Left lobe of liver (tissue), 2 donors: Measurements from ENCODE around the gene MOGAT1. TPM values are rescaled to one million over a fixed set of nuclear protein-coding genes. Genes with fewer than 3 reads are reported as not detected.
"Not testable (repeated sequence)": the region's sequence is repeated elsewhere in the genome, so short reads cannot be mapped to it uniquely, and the experiment has no call there.

Source experiments
- ATAC-seq: fragments of 200-7000 bp; cut with Tn5 transposase; one replicate; pipeline ENCODE4 v1.9.1; 2020; ENCODE audit warnings: mild to moderate bottlenecking, moderate library complexity
- DNase-seq: peaks from one replicate; pipeline ENCODE4 v3.0.0-alpha.2; 2020; ENCODE audit warnings: low spot score
- total RNA-seq: library from RNA; stranded (reverse); gene quantifications from one replicate; pipeline ENCODE4 v1.2.1, GENCODE V29; 2021
- donor health status: DM: no; HTN: no; CAD: no; lungs with moderate emphysema.
- donor health status: DM: no; HTN: yes; CAD: no.

Gene MOGAT1
- total RNA-seq, 1 donor from 2014 or later: 10.2 TPM

DNA sequence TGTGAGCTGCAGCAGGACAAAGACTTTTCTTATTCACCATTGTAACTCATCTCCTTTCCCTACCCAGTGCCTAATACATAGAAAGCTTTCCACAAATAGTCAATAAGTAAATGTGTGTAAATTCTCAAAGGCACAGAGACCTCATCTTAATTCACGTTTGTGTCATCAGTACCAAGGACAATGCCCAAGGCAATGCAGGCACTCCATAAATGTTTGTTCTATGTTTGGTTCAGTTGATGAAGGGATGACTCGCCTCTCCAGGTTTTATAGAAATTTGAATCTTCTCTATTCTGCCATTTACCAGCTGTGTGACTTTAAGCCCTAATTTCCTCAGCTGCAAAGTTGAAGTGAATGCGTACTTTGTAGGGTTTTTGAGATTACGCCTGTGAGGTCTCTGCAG, 2.1 kb upstream of the MOGAT1 start:
- DNase-seq (no peak), ATAC-seq (no peak)

DNA sequence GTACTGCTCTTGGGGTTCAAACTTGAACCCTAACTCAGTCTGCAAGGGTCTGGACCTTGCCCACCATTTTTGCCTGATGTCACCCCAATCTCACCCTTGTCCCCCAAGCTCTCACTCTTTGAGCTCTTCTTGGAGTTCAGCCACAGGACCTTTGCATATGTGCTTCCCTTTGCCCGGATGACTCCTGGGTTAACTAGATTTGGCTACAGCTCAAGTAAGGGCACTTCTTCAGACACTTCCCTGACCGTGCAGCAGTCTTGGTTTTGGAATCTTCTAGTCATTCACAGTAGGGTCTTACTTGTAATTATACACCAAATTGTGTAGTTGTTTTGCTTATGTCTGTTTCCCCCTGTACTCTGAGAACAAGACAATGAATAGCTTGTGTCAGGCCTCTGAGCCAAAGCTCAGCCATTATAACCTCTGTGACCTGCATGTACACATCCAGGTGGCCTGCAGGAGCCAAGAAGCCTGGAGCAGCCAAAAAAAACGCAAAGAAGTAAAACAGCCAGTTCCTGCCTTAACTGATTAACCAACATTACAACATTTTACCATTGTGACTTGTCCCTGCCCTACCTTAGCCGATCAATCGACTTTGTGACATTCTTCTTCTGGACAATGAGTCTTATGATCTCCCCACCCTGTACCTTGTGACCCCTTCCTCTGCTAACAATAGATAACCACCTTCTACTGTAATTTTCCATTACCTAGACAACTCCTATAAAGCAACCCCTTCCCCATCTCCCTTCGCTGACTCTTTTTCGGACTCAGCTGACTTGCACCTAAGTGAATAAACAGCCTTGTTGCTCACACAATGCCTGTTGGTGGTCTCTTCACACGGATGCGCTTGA, 1.0 kb upstream of the MOGAT1 start:
- ATAC-seq: peak; percentile 7
- peak; percentile 73 for DNase-seq

DNA sequence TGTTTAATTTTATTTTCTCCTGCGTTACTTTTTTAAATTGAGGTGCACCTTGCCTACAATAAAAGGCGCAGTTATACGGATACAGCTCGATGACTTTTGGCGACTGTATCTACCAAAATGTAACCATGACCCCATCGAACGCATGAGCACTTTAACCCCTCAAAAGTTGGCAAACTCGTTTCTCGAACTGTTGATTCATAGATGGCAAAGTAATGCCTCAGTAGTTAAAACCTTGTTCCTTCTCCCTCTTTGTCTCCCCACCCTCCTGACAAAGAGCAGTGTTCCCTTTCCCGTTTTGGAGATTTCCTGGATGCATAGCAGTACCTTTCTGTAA, 577 bp downstream of the MOGAT1 start:
- ATAC-seq: peak; percentile 34
- DNase-seq: no peak

DNA sequence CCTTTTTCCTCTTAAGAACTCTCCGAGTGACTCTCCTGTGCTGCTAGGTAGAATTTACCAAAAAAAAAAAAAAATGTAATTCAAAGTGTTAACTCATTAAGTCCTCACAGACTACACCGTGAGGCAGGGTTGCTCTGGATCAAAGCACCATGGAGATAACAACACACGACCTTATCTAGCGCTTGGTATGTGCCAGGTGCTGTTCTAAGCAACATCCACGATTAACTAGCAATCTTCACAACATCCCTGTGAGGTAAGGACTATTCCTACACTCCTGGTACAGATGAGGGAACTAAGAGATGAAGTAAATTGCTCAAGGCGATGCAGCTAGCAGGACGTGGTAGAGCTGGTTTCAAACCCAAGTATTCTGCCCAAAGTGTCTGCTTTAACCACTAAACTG, 1.8 kb downstream of the MOGAT1 start:
- DNase-seq (no peak), ATAC-seq (no peak)

DNA sequence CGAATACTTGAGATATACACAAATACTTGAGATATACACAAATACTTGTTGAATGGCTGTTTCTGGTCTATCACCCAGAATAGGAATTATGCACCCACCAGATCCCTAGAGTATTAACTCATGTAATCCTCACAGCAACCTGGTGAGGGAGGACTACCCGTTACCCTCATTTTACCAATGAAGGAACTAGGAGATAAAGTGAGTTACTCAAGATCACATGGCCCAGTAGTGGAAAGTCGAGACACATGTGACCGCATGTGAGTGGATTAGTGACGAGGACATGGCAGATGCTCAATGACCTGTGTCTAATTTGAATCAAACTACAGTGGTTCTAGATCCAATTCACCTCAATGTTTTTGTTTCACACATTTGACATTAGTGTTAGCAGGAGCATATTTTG, 2.4 kb downstream of the MOGAT1 start:
- ATAC-seq: no peak

DNA sequence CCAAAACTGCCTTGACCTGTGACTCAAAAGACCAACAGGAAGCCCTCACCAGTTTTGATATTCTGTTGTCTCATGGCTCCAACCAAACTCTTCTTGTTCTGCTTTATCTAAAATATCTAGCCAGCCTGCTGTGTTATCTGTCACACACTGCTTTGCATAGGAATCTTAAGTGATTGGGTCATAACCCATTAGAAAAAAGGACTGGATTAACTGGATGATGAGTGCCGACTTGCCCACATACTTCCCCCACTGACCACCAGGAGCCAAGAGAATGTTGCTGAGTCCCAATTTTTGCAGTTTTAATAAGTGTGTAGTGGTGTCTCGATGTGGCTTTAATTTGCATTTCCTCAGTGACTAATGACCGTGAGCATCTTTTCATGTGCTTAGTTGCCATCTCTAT, 6.5 kb downstream of the MOGAT1 start:
- DNase-seq (no peak), ATAC-seq (no peak)

More for the DNA sequence above, 2.4 kb downstream of the MOGAT1 start:
- DNase-seq: no peak

DNA sequence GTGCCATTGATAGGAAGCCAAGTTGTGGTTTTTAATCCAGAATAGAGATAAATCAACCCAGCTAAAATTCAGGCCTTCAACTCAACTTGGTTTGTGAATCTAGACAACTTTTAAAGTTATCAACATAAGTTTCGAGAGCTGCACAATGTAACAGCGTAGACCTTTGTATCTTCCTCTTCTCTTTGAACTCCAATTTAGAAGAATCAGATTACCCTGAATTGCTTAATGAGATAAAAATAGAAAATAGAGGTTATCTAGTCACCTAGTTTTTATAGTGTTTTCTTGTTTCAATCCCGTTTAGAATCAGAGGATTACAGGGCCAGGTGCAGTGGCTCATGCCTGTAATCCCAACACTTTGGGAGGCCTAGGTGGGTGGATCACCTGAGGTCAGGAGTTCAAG, 12.3 kb downstream of the MOGAT1 start:
- DNase-seq (no peak), ATAC-seq (peak; percentile 60)

DNA sequence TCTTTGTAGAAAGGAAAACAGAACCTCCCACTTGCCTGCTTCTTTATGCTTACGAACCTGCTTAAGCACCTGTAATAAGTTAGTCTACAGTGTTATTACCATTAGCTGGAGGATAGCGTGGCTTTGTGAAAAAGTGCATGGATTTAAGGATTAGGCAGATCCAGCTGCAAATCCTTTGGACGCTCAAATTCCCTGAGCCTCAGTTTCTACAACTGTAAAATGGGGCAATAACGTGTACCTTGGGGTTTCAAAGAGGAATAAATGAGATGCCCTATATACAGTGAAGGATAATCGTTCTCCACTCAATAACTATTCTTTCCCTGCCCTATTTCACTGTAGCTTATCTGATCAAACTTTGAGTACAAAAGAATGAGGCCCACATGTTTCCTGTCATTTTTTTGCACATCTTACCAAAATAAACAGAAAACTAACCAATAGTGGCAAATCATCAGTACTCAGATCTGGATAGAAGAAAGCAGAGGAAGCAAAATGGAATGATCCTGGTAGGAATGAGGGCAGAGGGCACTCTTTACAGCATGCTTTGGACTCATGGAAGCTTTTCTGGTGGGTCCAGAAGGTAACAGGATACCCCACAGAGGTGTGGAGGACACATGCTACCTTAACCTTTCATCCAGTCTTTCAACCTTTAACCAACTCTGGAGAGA, 14.8 kb downstream of the MOGAT1 start:
- peak; percentile 27 for ATAC-seq
- DNase-seq: no peak

DNA sequence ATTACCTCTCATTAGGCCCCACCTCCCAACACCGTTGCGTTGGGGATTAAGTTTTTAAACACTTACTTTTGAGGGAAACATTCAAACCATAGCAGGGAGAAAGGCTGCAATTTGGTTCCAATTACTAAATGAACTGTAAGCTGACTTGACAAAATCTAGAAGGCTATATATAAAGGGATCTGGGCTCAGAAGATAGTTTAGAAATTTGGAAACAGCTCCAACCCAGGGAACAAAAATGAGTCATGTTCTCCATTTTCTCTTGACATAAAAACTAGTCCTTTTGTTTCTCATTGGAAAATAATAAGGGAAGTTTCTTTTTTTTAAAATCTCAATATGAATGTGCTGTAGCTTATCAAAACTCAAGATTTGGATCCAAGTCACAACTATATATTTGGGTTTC, 17.5 kb downstream of the MOGAT1 start:
- no peak for DNase-seq
- ATAC-seq: no peak

DNA sequence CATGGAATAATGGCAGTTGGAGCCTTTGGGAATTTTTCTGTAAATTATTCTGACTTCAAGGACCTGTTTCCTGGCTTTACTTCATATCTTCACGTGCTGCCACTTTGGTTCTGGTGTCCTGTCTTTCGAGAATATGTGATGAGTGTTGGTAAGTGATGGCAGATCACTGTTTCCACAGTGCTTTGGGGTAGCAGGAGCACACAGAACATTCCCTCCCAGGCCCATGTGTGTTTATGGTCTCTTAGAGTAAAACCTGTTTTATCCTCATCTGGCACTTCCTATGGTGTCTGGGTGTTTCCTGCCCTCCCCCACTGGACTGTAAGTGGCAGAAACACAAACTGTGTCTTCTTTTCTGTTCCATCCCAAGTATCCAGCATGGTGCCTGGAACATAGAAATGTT, 17.9 kb downstream of the MOGAT1 start:
- DNase-seq (no peak), ATAC-seq (no peak)

DNA sequence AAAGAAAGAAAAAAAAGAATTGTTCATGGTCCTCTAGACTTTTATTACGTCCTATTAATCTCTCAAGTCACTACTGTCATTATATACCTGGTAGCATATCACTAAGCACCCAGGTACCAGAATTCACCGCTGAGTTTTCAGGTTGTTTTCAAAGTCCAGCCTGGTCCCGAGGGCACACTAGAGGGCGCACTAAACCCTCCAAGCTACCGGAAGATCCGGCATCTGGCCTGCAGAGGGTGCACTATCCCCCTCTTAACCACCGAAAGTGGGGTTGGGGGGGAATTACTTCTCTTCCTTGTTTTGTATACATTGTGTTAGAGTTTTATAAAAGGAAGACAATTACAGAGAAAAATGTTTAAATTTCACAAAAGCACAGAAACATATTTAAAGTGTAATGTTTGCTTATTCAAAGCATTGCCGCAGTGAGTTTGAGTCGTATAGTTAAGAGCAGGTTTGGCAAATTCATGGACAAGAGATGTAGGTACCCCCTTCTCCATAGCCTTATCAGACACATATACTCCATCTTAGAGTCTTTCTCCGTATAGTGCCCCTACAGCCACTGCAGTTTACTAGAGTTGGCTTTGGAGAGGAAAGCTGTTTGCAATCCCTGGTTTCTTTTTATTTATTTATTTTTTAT, 19.2 kb downstream of the MOGAT1 start:
- peak; percentile 96 for ATAC-seq
- DNase-seq: peak; percentile 66

DNA sequence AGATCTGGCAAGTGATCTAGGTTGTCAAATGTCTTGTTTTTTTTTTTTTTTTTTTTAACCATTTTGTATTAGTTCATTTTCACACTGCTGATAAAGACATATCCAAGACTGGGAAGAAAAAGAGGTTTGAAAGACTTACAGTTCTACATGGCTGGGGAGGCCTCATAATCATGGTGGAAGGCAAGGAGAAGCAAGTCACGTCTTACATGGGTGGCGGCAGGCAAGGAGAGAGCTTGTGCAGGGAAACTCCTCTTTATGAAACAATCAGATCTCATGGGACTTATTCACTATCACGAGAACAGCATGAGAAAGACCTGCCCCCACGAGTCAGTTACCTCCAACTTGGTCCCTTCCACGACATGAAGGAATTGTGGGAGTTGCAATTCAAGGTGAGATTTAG, 22.0 kb downstream of the MOGAT1 start:
- not testable (repeated sequence) for ATAC-seq, DNase-seq

DNA sequence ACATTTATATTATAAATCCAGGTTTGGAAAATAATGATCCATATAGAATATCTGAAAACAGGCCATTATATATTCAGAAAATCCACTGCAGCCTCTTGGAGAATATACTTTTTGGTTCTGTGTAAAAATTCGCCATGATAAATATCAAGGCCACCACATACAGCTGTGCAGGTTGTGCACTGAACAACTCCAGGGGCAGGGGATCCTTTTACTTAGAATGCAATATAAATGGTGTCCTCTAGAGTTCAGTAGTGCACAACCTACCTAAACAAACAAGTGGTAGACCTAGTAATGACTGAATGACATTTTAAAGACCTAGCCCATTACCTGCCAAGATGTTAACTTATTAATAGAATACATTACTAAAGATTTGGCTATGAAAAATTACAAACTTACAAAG, 22.4 kb downstream of the MOGAT1 start:
- DNase-seq (no peak), ATAC-seq (peak; percentile 63)

DNA sequence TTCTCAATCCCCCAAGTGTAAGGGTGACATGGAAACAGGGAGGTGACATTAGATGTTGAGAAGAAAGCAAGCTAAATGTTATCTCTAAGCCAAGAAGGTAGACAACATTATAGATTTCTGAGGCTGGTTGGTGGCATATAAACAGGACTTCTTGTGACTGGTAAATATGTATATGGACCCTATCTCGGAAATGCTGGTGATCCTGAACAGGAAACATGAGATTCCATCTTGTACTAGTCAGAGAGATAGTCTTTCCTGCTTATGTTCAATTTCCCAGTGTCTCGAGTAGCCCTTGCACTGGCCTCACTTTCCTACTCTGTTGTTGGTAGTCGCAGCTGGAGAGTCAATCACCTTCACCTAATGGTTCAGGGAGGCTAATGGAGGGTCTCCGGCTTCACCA, 26.8 kb downstream of the MOGAT1 start:
- ATAC-seq (no peak), DNase-seq (no peak)

DNA sequence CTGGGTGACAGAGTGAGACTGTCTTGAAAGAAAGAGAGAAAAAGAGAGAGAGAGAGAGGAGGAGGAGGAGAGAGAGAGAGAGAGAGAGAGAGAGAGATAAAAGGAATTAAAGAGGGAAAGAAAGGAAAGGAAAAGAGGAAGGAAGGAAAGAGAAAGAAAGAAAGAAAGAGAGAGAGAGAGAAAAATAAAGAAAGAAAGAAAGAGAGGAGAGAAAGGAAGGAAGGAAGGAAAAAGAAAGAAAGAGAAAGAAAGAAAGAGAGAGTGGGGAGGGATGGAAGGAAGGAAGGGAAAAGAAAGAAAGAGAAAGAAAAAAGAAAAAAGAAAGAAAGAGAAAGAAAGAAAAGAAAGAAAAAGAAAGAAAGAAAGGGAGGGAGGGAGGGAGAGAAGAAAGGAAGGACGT, 29.8 kb downstream of the MOGAT1 start:
- ATAC-seq: no peak
- DNase-seq: no peak

DNA sequence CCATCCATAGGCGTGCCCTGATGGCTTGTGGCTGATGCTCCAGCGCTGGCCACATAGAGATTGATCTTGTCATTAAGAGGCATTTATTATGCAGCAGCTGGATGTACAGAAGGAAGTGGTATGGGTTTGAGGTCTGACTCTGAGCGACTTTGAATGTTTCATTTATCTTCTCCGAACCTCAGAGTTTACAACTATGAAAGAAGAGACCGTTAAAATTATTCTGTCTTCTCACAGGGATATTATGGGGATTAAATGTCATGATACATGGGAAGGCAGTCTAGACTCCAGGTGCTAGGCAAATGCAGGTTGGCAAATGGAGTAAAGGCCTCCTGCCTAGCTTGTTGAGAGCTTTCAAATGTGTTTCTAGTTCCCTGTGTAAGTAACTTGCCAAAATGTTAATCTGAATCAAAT, 30.3 kb downstream of the MOGAT1 start:
- ATAC-seq (no peak), DNase-seq (no peak)

DNA sequence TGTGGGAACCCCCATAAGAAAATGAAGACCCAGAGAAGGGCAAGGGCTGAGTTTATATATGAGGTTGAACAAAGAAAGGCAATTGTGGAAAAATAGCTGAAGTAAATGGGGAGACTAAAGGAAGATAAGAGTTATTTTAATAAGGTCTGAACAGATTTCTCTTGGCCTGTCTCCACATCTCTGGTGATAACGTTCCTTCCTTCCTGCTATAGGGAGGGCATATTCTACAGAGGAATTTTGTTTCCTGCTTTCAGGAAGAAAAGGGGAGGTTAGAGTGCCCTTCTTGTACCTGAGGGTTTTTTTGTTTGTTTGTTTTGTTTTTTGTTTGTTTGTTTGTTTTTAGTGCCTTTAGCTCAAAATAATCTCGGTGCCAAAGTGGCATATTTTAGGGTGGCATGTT, 31.6 kb downstream of the MOGAT1 start:
- no peak for ATAC-seq
- no peak for DNase-seq

DNA sequence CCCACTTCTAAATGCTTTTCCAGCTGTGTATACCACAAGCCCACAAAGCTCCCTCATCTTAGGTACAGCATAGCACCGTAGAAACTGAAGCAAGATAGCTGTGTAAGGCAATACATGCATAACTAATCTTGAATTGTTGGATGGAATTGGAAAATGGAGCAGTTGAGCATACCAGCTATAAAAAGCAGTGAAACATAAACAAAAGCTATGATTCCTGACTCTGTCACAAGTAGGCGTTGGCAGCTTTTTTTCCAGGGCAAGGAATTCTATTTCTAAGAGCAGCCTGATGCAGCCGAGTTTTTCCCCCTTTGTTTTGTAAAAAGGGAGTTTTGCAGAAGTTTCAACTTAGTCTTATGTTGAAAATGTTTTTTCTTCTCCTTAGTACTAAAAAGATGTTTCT, 32.4 kb downstream of the MOGAT1 start:
- ATAC-seq (no peak), DNase-seq (no peak)

DNA sequence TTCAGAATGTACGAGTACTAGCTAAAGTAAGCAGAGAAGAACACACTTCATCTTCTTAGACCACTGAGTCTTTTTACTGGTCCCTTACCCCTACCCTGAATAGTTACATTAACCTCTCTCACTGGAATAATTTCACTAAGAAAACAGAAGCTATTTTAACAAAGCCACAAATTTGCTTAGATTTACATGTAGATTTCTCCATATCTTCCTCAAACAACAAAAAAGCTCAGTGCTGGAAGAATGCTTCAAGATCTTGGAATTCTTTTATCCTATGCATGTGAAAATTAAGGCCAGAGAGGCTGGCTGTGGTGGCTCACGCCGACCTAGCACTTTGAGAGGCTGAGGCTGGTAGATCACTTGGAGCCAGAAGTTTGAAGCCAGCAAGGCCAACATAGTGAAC, 35.2 kb downstream of the MOGAT1 start:
- ATAC-seq: peak; percentile 6
- no peak for DNase-seq

DNA sequence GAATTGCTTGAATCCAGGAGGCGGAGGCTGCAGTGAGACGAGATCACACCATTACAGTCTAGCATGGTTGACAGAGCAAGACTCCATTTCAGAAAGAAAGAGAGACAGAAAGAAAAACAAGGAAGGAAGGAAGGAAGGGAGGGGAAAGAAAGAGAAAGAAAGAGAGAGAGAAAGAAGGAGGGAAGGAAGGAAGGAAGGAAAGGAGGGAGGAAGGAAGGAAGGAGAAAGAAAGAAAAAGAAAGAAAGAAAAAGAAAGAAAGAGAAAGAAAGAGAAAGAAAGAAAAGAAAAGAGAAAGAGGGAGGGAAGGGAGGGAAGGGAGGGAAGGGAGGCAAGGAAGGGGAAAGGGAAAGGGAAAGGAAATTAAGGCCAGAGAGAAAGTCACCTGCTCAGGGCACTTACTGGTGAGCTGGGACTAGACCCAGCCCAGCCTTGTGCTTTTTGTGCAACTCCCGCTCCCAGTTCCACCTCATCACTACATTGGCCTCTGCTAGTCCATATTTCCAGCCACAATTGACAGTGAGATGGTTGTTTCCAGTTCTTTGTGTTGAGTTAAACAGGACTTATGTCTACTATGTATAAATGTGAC, 35.7 kb downstream of the MOGAT1 start:
- ATAC-seq (peak; percentile 57), DNase-seq (no peak)

DNA sequence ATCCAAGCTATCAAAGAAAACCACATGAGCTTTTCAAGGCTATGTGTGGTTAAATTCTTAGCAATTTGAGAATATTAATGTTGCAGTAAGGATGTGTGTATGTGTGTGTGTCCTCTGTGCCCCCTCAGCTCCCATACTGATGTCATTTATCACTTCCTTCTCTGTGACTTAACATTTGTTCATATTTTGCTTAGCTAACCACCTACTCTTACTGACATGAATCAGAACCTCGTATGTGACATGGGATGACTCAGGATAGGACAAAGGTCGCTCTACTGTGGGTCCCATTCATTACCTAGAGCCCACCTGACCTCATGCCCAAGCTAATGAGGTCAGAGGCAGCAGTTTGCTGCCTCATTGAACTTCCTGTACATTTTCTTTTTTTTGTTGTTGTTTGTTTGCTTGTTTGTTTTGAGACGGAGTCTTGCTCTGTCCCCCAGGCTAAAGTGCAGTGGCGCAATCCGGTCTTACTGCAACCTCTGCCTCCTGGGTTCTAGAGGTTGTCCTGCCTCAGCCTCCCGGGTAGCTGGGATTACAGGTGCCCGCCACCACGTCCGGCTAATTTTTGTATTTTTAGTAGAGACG, 36.3 kb downstream of the MOGAT1 start:
- ATAC-seq (peak; percentile 47), DNase-seq (no peak)
